ENCODE data around the gene RGS12. TPM values are rescaled to one million over a fixed set of nuclear protein-coding genes. Genes with fewer than 3 reads are reported as not detected.

RGS12 gene
- total RNA-seq, 1 donor from 2014 or later, result 59.5 TPM

- TF ChIP-seq CTCF (IDR thresholded peaks at IDR 0.05), result no peak
- Histone ChIP-seq H3K27me3 (ENCODE audit: low read depth) (no peaks in the 10 kb centered on the region), H3K4me3 (no peak overlapping the region), H3K27ac (no peak overlapping the region), H3K4me1 (peaks cover 24% of the 10 kb centered on the region), H3K36me3 (no peaks in the 10 kb centered on the region), H3K9me3 (no peaks in the 10 kb centered on the region)
- intact Hi-C loops (cut with DNase I), result no loop called here
- no peak for ATAC-seq
- no peak for DNase-seq
These were observed 42.6 kb downstream of the RGS12 start for GRCh38 chr4:3335385-3335784.

GRCh38 chr4:3335982-3336381, 43.2 kb downstream of the RGS12 start:
- H3K9me3 ChIP-seq, result no peaks in the 10 kb centered on the region
- H3K4me3 ChIP-seq, result no peak overlapping the region
- TF ChIP-seq CTCF (IDR thresholded peaks at IDR 0.05), result no peak
- intact Hi-C loops (cut with DNase I), result no loop called here
- no peak for DNase-seq
- H3K4me1 ChIP-seq, result peaks cover 18% of the 10 kb centered on the region
- no peak overlapping the region for H3K27ac ChIP-seq
- H3K36me3 ChIP-seq, result no peaks in the 10 kb centered on the region
- ATAC-seq, result no peak
- H3K27me3 ChIP-seq (ENCODE audit: low read depth), result no peaks in the 10 kb centered on the region

- no peak for TF ChIP-seq CTCF (IDR thresholded peaks at IDR 0.05)
- ATAC-seq, result no peak
- Histone ChIP-seq H3K4me1 (peaks cover 14% of the 10 kb centered on the region), H3K27me3 (ENCODE audit: low read depth) (no peaks in the 10 kb centered on the region), H3K9me3 (no peaks in the 10 kb centered on the region), H3K27ac (no peak overlapping the region), H3K4me3 (no peak overlapping the region), H3K36me3 (no peaks in the 10 kb centered on the region)
- intact Hi-C loops (cut with DNase I), result no loop called here
- DNase-seq, result no peak
These were observed 43.8 kb downstream of the RGS12 start for GRCh38 chr4:3336382-3337356.

- Histone ChIP-seq H3K27ac (no peak overlapping the region), H3K9me3 (no peaks in the 10 kb centered on the region), H3K4me3 (no peak overlapping the region), H3K27me3 (ENCODE audit: low read depth) (no peaks in the 10 kb centered on the region), H3K36me3 (no peaks in the 10 kb centered on the region), H3K4me1 (peaks cover 12% of the 10 kb centered on the region)
- DNase-seq, result no peak
- intact Hi-C loops (cut with DNase I), result no loop called here
- ATAC-seq, result no peak
- TF ChIP-seq CTCF (IDR thresholded peaks at IDR 0.05), result no peak
These were observed 44.5 kb downstream of the RGS12 start for GRCh38 chr4:3337357-3337732.

GRCh38 chr4:3337811-3338210, 45.0 kb downstream of the RGS12 start:
- H3K4me3 ChIP-seq, result no peak overlapping the region
- TF ChIP-seq CTCF (IDR thresholded peaks at IDR 0.05), result no peak
- intact Hi-C loops (cut with DNase I), result no loop called here
- H3K9me3 ChIP-seq, result no peaks in the 10 kb centered on the region
- peaks cover 13% of the 10 kb centered on the region for H3K4me1 ChIP-seq
- no peak for ATAC-seq
- no peaks in the 10 kb centered on the region for H3K27me3 ChIP-seq (ENCODE audit: low read depth)
- no peak for DNase-seq
- H3K36me3 ChIP-seq, result no peaks in the 10 kb centered on the region
- H3K27ac ChIP-seq, result no peak overlapping the region
